ENCODE results near the gene PRPF19. TPM values are rescaled to one million over a fixed set of nuclear protein-coding genes. Genes with fewer than 3 reads are reported as not detected.
"Not testable (repeated sequence)": the region's sequence is repeated elsewhere in the genome, so short reads cannot be mapped to it uniquely, and the experiment has no call there.

Gene PRPF19
- total and polyA plus RNA-seq, 2 of the 13 experiments (the other 11 are each of a cell fraction or from before 2014, with no cell fraction given), result 27.4 to 91.1 TPM

GRCh38 chr11:60909680-60910280 is 3.4 kb upstream of the PRPF19 start:
- H3K4me3 ChIP-seq (replicated peaks in 1 of 3; ENCODE audit: insufficient read depth in 1 of 3, low read depth in 2 of 3, low read length in 3 of 3); FAIRE-seq; H3K27me3 ChIP-seq (ENCODE audit: control insufficient read depth in 1 of 2, insufficient read depth in 2 of 2, low read length in 2 of 2); in situ Hi-C loops (cut with HindIII; ENCODE audit: extremely low pct_ligation_motif_present, low pct_unique_long_range_greater_than_20kb); DNase-seq (ENCODE audit: low spot score); H3K9ac ChIP-seq (ENCODE audit: insufficient read depth, low read depth, low read length); H4K20me1 ChIP-seq (ENCODE audit: insufficient read depth, low read length); H3K4me2 ChIP-seq (ENCODE audit: low read depth, low read length); CTCF ChIA-PET (ENCODE audit: low intra/inter-chr PET ratio, low total read pairs); H3K9me3 ChIP-seq (ENCODE audit: low read length); H2AFZ ChIP-seq (ENCODE audit: low read length); POLR2A ChIA-PET; ATAC-seq; H3K27ac ChIP-seq (ENCODE audit: extremely low read length, insufficient read depth, low read length); intact Hi-C loops (cut with micrococcal nuclease; ENCODE audit: unreplicated experiment); BruUV-seq (replicated peaks); H3K36me3 ChIP-seq (replicated peaks in 1 of 2; ENCODE audit: control insufficient read depth in 1 of 2, insufficient read depth in 2 of 2, low read length in 2 of 2): not testable (repeated sequence)
- 0% methylated on average over 3 of the region's 3 CpGs for WGBS (ENCODE audit: low lambda C conversion rate)
- H3K4me1 ChIP-seq (ENCODE audit: insufficient read depth, low read length), result peaks cover 38% of the 10 kb centered on the region
- peaks cover 12% of the 10 kb centered on the region for H3K79me2 ChIP-seq (ENCODE audit: insufficient read depth, low read length)

GRCh38 chr11:60908803-60909202 is 2.4 kb upstream of the PRPF19 start:
- ChIA-PET POLR2A (no interaction called here), CTCF (ENCODE audit: low intra/inter-chr PET ratio, low total read pairs) (no interaction called here)
- no peak for TF ChIP-seq AHDC1 (CRISPR knock-in tag; IDR thresholded peaks at IDR 0.05; ENCODE audit: borderline replicate concordance)
- Histone ChIP-seq H3K4me1 (ENCODE audit: insufficient read depth, low read length) (peaks cover 38% of the 10 kb centered on the region), H3K4me2 (ENCODE audit: low read depth, low read length) (no peak overlapping the region), H3K9me3 (ENCODE audit: low read length) (no peaks in the 10 kb centered on the region), H3K27me3 (ENCODE audit: control insufficient read depth in 1 of 2, insufficient read depth in 2 of 2, low read length in 2 of 2) (no peaks in the 10 kb centered on the region), H3K9ac (ENCODE audit: insufficient read depth, low read depth, low read length) (no peak overlapping the region), H3K36me3 (replicated peaks in 1 of 2; ENCODE audit: control insufficient read depth in 1 of 2, insufficient read depth in 2 of 2, low read length in 2 of 2) (no peaks in the 10 kb centered on the region), H3K4me3 (replicated peaks in 1 of 3; ENCODE audit: insufficient read depth in 1 of 3, low read depth in 2 of 3, low read length in 3 of 3) (no peak overlapping the region), H4K20me1 (ENCODE audit: insufficient read depth, low read length) (peaks cover 10% of the 10 kb centered on the region; the same call in 1 of the 2 replicates), H2AFZ (ENCODE audit: low read length) (no peak overlapping the region), H3K27ac (ENCODE audit: extremely low read length, insufficient read depth, low read length) (no peak overlapping the region), H3K79me2 (ENCODE audit: insufficient read depth, low read length) (peaks cover 22% of the 10 kb centered on the region)
- no peak for DNase-seq (ENCODE audit: low spot score)
- BruUV-seq (replicated peaks), result no TSS peak
- 32% methylated on average over 1 of the region's 1 CpG for WGBS (ENCODE audit: low lambda C conversion rate)
- intact Hi-C loops (cut with micrococcal nuclease; ENCODE audit: unreplicated experiment), result no loop called here
- in situ Hi-C loops (cut with HindIII; ENCODE audit: extremely low pct_ligation_motif_present, low pct_unique_long_range_greater_than_20kb), result no loop called here
- no peak for FAIRE-seq
- ATAC-seq, result no peak

Data from HepG2 (cell line).